ENCODE results near the gene DHRS3. TPM values are rescaled to one million over a fixed set of nuclear protein-coding genes. Genes with fewer than 3 reads are reported as not detected.

Gene DHRS3
- total RNA-seq, 4 donors from 2014 or later, result 92.4 to 130 (median 107) TPM

Small RNAs within 50 kb of the gene (microRNA-seq; reads per million reads assigned to microRNA genes)
- 0 reads per million in 2 donors for gene MIR6730 (ENCODE audit: borderline number of aligned reads in 1 of 2, borderline replicate concordance in 2 of 2)

Other genes starting within 250 kb of the DHRS3 start
- under 1 TPM in 1 of 4 donors, not detected in 3; 0.59 TPM for gene AADACL4, start 25.9 kb upstream of the DHRS3 start, total RNA-seq
- gene AADACL3, start 97.9 kb upstream of the DHRS3 start, total RNA-seq, result 10 to 100 TPM in 2 of 4 donors, 1 to 10 TPM in 2; 1.1 to 54.6 (median 27.2) TPM
- under 1 TPM in 2 of 4 donors, not detected in 2; 0.13 to 0.27 TPM for gene CFAP107, start 128.0 kb upstream of the DHRS3 start, total RNA-seq
- not detected for gene PRAMEF12, start 155.5 kb upstream of the DHRS3 start, total RNA-seq
- not detected for gene PRAMEF1, start 173.2 kb upstream of the DHRS3 start, total RNA-seq
- gene PRAMEF11, start 213.2 kb upstream of the DHRS3 start, total RNA-seq, result not detected
- gene HNRNPCL1, start 230.5 kb upstream of the DHRS3 start, total RNA-seq, result not detected
- not detected for gene PRAMEF2, start 238.9 kb upstream of the DHRS3 start, total RNA-seq